Ishikawa (cell line): ENCODE data around the gene IFNL3.
A peak's percentile ranks its signal among the peaks of the same experiment; 100 is the strongest.

Source experiments
- CEBPB ChIP-seq: IDR thresholded peaks from 2 replicates; pipeline ENCODE4 v1.6.1; 2012
- CREB1 ChIP-seq: IDR thresholded peaks from 2 replicates; pipeline ENCODE4 v1.6.1; 2012; ENCODE audit warnings: low read depth
- EGR1 ChIP-seq: IDR thresholded peaks from 2 replicates; pipeline ENCODE4 v1.6.1; 2012
- EP300 ChIP-seq: IDR thresholded peaks from 2 replicates; pipeline ENCODE4 v1.6.1; 2012; ENCODE audit warnings: borderline replicate concordance
- FOXM1 ChIP-seq: IDR thresholded peaks from 2 replicates; pipeline ENCODE4 v1.6.1; 2012; ENCODE audit warnings: low read depth, borderline replicate concordance
- NFIC ChIP-seq: IDR thresholded peaks from 2 replicates; pipeline ENCODE4 v1.6.1; 2012
- RAD21 ChIP-seq: IDR thresholded peaks from 2 replicates; pipeline ENCODE4 v1.6.1; 2012; ENCODE audit warnings: low read depth
- TAF1 ChIP-seq: IDR thresholded peaks from 2 replicates; pipeline ENCODE4 v1.6.1; 2012; ENCODE audit warnings: low read depth, mild to moderate bottlenecking
- TCF12 ChIP-seq: IDR thresholded peaks from 2 replicates; pipeline ENCODE4 v1.6.1; 2012; ENCODE audit warnings: low read depth
- TEAD4 ChIP-seq: IDR thresholded peaks from 2 replicates; pipeline ENCODE4 v1.6.1; 2012
- YY1 ChIP-seq: IDR thresholded peaks from 2 replicates; pipeline ENCODE4 v1.6.1; 2012; ENCODE audit warnings: low read depth
- ZBTB7A ChIP-seq: IDR thresholded peaks from 2 replicates; pipeline ENCODE4 v1.6.1; 2012; ENCODE audit warnings: low read depth
- TF ChIP-seq, protein P1 (sequence below): IDR thresholded peaks from 2 replicates; pipeline ENCODE4 v1.6.1; 2012
- TF ChIP-seq, protein P2 (sequence below): IDR thresholded peaks from 2 replicates; pipeline ENCODE4 v1.6.1; 2012; ENCODE audit warnings: low read depth, mild to moderate bottlenecking
- TF ChIP-seq, protein P3 (sequence below): IDR thresholded peaks from 2 replicates; pipeline ENCODE4 v1.6.1; 2012

Gene IFNL3

DNA sequence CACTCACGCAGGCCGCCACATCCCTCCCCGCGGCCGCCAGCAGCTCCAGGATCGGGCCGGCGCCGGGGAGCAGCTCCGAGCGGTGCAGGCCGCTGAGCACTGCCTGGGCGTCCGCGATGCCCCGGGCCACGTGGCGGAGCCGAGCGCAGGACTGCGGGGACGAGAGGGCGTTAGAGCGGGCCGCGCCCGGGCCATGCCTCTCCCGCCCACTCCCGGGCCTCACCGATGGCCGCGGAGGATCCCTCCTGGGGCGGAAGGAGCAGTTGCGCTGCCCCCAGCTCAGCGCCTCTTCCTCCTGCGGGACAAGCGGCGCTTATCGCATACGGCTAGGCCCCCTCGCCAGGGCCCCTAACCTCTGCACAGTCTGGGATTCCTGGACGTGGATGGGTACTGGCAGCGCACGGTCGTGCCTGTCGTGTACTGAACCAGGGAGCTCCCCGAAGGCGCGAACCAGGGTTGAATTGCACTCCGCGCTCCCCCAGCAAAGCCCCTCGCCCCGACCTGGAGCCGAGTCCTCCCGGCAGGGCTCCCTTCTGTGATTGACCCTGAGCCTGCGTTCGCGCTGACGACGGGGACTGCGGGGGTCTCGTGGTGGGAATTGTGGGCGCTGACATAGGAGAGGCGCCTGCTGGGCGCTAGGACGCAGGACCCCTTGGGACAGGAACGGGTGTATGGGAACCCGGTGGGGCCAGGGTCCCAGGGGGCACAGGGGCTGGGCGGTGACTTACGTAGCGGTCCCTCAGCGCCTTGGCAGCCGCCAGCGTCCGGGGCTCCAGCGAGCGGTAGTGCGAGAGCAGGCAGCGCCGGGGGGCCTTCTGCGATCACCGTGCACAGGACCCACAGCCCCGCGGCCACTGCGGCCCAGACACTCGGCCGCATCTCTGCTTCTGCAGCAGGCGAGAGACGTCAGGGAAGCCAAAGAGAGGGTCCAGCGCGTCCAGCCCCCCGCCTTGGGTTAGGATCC, 3.2 kb upstream of the IFNL3 start:
- TF ChIP-seq TAF1 = no peak
- TF ChIP-seq, protein P1, sequence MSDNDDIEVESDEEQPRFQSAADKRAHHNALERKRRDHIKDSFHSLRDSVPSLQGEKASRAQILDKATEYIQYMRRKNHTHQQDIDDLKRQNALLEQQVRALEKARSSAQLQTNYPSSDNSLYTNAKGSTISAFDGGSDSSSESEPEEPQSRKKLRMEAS = no peak
- no peak for TF ChIP-seq CREB1
- no peak for TF ChIP-seq ZBTB7A
- TF ChIP-seq, protein P2, sequence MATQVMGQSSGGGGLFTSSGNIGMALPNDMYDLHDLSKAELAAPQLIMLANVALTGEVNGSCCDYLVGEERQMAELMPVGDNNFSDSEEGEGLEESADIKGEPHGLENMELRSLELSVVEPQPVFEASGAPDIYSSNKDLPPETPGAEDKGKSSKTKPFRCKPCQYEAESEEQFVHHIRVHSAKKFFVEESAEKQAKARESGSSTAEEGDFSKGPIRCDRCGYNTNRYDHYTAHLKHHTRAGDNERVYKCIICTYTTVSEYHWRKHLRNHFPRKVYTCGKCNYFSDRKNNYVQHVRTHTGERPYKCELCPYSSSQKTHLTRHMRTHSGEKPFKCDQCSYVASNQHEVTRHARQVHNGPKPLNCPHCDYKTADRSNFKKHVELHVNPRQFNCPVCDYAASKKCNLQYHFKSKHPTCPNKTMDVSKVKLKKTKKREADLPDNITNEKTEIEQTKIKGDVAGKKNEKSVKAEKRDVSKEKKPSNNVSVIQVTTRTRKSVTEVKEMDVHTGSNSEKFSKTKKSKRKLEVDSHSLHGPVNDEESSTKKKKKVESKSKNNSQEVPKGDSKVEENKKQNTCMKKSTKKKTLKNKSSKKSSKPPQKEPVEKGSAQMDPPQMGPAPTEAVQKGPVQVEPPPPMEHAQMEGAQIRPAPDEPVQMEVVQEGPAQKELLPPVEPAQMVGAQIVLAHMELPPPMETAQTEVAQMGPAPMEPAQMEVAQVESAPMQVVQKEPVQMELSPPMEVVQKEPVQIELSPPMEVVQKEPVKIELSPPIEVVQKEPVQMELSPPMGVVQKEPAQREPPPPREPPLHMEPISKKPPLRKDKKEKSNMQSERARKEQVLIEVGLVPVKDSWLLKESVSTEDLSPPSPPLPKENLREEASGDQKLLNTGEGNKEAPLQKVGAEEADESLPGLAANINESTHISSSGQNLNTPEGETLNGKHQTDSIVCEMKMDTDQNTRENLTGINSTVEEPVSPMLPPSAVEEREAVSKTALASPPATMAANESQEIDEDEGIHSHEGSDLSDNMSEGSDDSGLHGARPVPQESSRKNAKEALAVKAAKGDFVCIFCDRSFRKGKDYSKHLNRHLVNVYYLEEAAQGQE = no peak
- TF ChIP-seq CEBPB = no peak
- no peak for TF ChIP-seq EGR1
- no peak for TF ChIP-seq FOXM1

DNA sequence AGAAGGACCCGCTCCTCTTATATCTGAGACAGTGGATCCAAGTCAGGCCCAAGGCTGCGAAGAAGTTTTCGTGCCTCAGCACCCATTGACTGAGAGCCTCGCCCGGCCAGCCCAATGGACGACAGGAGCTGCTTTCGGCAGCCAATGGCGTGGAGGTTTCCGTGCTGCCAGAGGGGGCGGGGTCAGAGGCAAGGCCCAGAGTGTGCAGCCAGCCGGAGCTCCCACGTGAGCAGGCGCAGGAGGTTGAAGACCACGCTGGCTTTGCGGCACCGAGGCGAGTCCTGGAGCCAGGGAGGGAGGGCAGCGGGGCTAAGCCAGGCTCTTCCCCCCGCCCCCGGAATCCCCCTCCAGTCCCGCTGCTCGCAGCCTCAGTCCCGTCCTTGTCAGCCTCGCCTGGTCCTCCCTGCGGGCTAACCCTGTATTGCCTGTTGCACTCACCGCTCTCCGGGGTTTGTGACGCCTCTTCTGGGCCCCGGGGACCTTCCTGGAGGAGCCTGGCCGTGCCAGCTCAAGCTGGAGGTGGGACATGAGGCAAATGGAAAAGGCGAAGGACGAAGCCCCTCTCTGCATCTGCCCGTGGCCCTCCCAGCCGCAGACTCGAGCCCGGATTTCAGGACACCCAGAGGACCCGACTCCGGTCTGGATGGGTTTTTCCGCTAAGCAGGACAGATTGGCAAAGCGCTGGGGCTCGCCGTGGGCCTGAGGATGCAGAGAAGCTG, 2.3 kb upstream of the IFNL3 start:
- TF ChIP-seq, protein P3, sequence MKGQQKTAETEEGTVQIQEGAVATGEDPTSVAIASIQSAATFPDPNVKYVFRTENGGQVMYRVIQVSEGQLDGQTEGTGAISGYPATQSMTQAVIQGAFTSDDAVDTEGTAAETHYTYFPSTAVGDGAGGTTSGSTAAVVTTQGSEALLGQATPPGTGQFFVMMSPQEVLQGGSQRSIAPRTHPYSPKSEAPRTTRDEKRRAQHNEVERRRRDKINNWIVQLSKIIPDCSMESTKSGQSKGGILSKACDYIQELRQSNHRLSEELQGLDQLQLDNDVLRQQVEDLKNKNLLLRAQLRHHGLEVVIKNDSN = peak; percentile 48; the same call in 1 of the 2 replicates
- no peak for TF ChIP-seq TCF12
- TF ChIP-seq, protein P1 = peak; percentile 89

DNA sequence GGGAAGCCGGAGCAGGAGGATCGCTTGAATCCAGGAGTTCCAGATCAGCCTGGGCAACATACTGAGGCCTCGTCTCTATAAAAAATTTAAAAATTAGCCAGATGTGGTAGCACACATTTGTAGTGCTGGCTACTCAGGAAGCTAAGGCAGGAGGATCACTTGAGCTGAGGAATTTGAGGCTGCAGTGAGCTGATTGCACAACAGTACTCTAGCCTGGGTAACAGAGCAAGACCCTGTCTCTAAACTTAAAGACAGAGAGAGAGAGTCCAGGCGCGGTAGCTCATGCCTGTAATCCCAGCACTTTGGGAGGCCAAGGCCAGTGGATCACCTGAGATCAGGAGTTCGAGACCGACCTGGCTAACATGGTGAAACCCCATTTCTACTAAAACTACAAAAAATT, 4.4 kb downstream of the IFNL3 start:
- no peak for TF ChIP-seq EGR1
- no peak for TF ChIP-seq YY1
- no peak for TF ChIP-seq NFIC
- TF ChIP-seq, protein P3 = no peak
- TF ChIP-seq, protein P2 = no peak
- no peak for TF ChIP-seq EP300
- no peak for TF ChIP-seq RAD21

DNA sequence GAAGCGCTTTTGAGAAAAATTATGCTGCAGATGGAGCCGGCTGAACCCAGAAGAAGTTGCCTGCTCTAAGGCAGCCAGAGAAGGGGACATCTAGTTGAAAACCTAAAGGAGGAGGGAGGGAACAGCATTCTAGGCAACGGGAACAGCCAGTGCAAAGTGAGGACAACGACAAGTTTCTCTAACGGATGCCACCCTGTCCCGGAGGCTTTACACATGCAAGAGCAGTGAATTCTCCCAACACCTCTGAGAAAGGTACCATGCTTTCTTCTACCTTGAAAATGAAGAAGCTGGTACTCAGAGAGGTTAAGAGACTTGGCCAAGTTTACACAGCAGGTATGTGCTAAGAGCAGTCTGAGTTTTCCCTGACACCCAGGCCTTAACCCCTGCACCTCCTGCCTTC, 5.9 kb downstream of the IFNL3 start:
- TF ChIP-seq, protein P1 = no peak
- TF ChIP-seq NFIC (no peak), TAF1 (no peak), TEAD4 (no peak), FOXM1 (no peak), RAD21 (no peak), YY1 (no peak), ZBTB7A (no peak), CREB1 (no peak), CEBPB (no peak), TCF12 (no peak)
- TF ChIP-seq, protein P2 = no peak
- TF ChIP-seq, protein P3 = no peak
